Rectal smooth muscle tissue (tissue), 1 donor: ENCODE results near the gene MBTPS1.

Experiments
- H3K27ac ChIP-seq: one replicate; pipeline ENCODE4 v1.7.0; 2013; ENCODE audit warnings: low read depth, low read length, inconsistent platforms
- H3K27me3 ChIP-seq: one replicate; pipeline ENCODE4 v1.7.0; 2013; ENCODE audit warnings: low read length; ENCODE audit not compliant: control insufficient read depth, insufficient read depth
- H3K36me3 ChIP-seq: one replicate; pipeline ENCODE4 v1.7.0; 2013; ENCODE audit warnings: low read length; ENCODE audit not compliant: control insufficient read depth, insufficient read depth
- H3K4me1 ChIP-seq: one replicate; pipeline ENCODE4 v1.7.0; 2013; ENCODE audit warnings: low read length; ENCODE audit not compliant: control insufficient read depth, insufficient read depth
- H3K4me3 ChIP-seq: one replicate; pipeline ENCODE4 v1.7.0; 2013; ENCODE audit warnings: low read length
- H3K9ac ChIP-seq: one replicate; pipeline ENCODE4 v1.7.0; 2013; ENCODE audit warnings: low read length

MBTPS1 gene

GRCh38 chr16:84009282-84009681 lies 107.5 kb downstream of the MBTPS1 start:
- Histone ChIP-seq H3K36me3 (no peaks in the 10 kb centered on the region), H3K4me3 (no peak overlapping the region), H3K27me3 (peaks cover 8% of the 10 kb centered on the region), H3K27ac (no peak overlapping the region), H3K9ac (no peak overlapping the region), H3K4me1 (no peaks in the 10 kb centered on the region)

DNA sequence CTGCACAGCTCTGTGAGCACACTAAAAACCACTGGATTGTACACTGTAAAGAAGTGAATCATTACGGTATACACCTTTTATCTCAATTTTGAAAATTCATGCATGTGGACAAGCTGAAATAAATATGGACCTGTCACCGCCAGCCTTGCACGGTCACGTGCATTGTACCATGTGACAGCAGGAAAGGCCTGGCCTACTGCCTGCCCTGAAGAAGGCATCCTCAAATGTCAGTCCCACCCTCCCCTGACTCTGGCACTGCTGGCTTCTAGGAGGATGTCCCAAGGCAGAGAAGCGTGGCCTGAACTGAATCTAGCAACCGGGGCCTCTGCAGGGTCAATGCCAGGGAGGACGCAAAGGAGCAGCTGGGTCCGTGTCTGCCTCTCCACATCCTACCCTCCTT lies 108.8 kb downstream of the MBTPS1 start:
- no peak overlapping the region for H3K4me3 ChIP-seq
- no peaks in the 10 kb centered on the region for H3K36me3 ChIP-seq
- no peak overlapping the region for H3K9ac ChIP-seq
- H3K4me1 ChIP-seq, result no peaks in the 10 kb centered on the region
- H3K27ac ChIP-seq, result no peak overlapping the region
- peaks cover 5% of the 10 kb centered on the region for H3K27me3 ChIP-seq

DNA sequence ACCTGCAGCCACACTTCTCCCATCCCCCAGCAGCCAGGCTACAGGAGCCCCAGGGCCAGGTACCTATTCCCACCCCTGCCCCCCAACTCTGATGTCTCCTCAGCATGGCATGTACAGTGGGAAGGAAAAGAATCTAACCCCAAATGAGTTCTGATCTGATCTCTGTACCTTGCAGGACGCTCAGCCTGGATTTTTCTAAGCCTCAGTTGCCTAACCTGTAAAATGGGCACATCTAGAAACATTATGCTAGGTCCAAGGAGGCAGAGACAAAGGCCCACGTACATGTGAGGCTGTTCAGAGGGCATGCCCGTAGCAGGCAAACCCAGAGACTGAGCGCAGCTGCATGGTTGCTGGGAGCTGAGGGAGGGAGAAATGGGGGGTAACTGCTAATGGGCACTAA lies 109.2 kb downstream of the MBTPS1 start:
- Histone ChIP-seq H3K9ac (no peak overlapping the region), H3K4me3 (no peak overlapping the region), H3K4me1 (no peaks in the 10 kb centered on the region), H3K27ac (no peak overlapping the region), H3K27me3 (peaks cover 5% of the 10 kb centered on the region), H3K36me3 (no peaks in the 10 kb centered on the region)

- H3K36me3 ChIP-seq, result no peaks in the 10 kb centered on the region
- H3K4me1 ChIP-seq, result no peaks in the 10 kb centered on the region
- no peak overlapping the region for H3K27ac ChIP-seq
- no peak overlapping the region for H3K9ac ChIP-seq
- no peak overlapping the region for H3K4me3 ChIP-seq
- H3K27me3 ChIP-seq, result peaks cover 5% of the 10 kb centered on the region
Observed at GRCh38 chr16:84005391-84005790, 111.4 kb downstream of the MBTPS1 start.

GRCh38 chr16:84004442-84004841 lies 112.3 kb downstream of the MBTPS1 start:
- H3K4me3 ChIP-seq, result no peak overlapping the region
- H3K36me3 ChIP-seq, result no peaks in the 10 kb centered on the region
- H3K9ac ChIP-seq, result no peak overlapping the region
- no peaks in the 10 kb centered on the region for H3K4me1 ChIP-seq
- H3K27ac ChIP-seq, result no peak overlapping the region
- H3K27me3 ChIP-seq, result peaks cover 5% of the 10 kb centered on the region
